NK-92 treated with Interleukin-12 subunit alpha and Interleukin-12 subunit beta, amount 100 ng/mL, for 24 hours (cell line): ENCODE results near the gene PNPLA7.
"Not testable (repeated sequence)": the region's sequence is repeated elsewhere in the genome, so short reads cannot be mapped to it uniquely, and the experiment has no call there.

Experiments
- DNase-seq: peaks from one replicate; lab custom pipeline; 2025; lab: John Stamatoyannopoulos, UW

Gene PNPLA7

GRCh38 chr9:137575364-137575715, 25.1 kb upstream of the PNPLA7 start:
- no peak for DNase-seq

GRCh38 chr9:137574192-137574591, 24.0 kb upstream of the PNPLA7 start:
- no peak for DNase-seq

- no peak for DNase-seq
These were observed 20.4 kb upstream of the PNPLA7 start for GRCh38 chr9:137570566-137570965.

DNA sequence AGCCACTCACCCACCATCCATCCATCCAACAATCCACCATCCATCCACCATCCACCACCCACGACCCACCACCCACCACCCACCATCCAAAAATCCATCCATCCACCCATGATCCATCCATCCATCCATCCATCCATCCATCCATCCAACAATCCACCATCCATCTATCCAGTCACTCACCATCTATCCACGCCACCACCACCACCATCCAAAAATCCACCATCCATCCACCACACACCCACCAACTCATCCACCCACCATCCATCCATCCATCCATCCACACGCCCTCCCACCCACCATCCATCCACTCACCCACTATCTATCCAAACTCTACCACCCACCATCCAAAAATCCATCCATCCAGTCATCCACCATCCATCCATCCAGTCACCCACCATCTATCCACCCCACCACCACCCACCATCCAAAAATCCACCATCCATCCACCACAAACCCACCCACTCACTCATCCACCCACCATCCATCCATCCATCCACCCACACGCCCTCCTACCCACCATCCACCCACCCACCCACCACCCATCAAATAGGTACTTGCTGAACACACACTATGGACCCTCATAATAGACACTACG, 19.5 kb upstream of the PNPLA7 start:
- no peak for DNase-seq

GRCh38 chr9:137568445-137568844, 18.2 kb upstream of the PNPLA7 start:
- not testable (repeated sequence) for DNase-seq

- DNase-seq: no peak
These were observed 14.7 kb upstream of the PNPLA7 start for GRCh38 chr9:137564817-137565411.

DNA sequence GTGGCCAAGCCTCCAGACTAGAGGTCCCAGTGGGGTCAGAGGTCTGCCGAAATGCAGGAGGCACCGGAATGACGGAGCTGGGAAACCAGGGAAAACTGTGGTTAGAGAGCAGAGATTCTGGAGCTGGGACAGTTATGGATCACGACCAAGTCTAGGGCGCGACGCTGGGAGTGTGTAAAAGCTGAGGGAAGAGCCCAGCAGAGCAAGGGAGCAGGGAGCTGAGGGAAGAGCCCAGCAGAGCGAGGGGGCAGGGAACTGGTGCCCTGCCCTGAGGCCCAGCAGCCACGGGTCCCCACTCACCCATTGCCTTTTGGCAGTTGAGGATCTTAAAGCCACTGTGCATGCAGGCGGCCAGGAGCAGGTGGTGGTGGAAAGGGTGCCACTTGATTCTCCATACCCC, 13.9 kb upstream of the PNPLA7 start:
- no peak for DNase-seq

GRCh38 chr9:137558127-137558526, 7.9 kb upstream of the PNPLA7 start:
- DNase-seq: no peak

DNA sequence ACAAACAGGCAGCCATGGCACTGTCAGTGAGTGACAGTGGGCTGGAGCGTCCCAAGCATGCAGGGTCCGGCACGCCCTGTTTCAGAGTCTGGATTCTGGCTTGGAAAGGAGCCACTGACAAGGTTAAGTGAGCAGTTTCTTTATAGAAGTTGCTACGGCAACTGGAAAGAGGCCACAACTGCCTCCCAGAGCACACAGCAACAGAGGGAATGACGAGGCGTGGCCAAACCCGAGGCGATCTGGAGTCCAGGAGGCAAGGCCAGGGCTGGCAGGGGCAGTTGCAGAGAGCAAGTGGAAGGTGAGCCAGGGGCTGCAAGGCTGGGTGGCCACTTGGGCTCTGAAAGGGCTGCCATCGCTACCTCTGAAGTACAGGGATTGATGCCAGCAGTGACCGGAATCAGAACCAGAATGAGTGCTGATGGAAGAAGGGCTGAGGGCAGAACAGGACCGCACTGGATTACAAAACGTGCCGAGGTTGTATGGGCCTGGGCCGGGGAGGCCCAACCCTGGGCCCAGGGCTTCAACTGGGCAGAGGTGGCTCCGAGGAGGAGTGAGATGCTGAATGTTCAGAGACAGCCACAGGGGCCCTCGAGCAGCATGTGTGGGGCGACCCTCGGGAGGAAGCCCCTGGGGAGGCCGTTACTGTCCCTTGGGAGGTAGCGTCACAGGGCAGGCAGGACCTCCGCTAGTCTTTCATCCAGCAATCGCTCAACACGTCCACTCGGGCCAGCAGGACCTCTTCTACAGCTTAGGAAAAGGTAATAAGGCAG, 6.1 kb upstream of the PNPLA7 start:
- no peak for DNase-seq

DNA sequence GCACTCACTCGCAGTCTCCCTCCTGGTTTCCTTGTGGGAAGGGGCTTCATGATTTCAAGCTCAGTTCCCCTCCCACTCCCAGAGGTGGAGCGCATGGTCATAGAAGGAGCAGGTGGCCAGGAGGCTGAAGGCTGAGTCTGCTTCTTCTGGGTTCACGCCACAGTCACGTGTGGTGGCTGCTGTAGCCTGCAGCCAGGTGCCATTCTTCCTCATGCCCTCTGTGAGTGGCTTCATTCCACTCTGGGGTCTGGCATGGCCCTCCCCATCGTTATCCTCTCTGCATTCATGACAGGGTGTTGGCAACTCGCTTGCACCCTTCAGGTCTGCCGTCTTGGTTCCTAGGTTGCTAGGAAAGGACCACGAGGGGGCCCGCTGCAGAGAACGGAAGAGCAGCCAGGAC, 5.0 kb upstream of the PNPLA7 start:
- DNase-seq: no peak

GRCh38 chr9:137554349-137554748, 4.1 kb upstream of the PNPLA7 start:
- no peak for DNase-seq

GRCh38 chr9:137553654-137554053, 3.5 kb upstream of the PNPLA7 start:
- not testable (repeated sequence) for DNase-seq

DNA sequence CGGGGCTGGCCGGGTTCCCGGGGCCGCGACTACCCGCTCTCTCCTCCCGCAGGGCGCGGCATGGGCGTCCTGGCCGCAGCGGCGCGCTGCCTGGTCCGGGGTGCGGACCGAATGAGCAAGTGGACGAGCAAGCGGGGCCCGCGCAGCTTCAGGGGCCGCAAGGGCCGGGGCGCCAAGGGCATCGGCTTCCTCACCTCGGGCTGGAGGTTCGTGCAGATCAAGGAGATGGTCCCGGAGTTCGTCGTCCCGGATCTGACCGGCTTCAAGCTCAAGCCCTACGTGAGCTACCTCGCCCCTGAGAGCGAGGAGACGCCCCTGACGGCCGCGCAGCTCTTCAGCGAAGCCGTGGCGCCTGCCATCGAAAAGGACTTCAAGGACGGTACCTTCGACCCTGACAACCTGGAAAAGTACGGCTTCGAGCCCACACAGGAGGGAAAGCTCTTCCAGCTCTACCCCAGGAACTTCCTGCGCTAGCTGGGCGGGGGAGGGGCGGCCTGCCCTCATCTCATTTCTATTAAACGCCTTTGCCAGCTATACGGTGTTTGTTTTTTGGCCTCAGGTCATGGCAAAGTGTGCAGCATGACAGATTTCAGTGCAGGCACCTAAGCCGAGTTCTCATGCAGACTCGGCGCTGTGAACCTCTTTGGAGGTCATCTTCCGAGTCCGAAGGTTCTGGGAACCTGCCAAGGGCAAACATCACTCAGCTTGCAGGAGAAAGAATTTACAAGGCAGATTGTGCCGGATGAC, 2.0 kb upstream of the PNPLA7 start:
- DNase-seq: no peak

GRCh38 chr9:137551264-137552021, 1.2 kb upstream of the PNPLA7 start, which contains the start of gene MRPL41:
Gene MRPL41, plus strand, starts transcription at chr9:137551879. Its CDS starts 203 bp downstream, at chr9:137552082.
- DNase-seq: peak; percentile 82

DNA sequence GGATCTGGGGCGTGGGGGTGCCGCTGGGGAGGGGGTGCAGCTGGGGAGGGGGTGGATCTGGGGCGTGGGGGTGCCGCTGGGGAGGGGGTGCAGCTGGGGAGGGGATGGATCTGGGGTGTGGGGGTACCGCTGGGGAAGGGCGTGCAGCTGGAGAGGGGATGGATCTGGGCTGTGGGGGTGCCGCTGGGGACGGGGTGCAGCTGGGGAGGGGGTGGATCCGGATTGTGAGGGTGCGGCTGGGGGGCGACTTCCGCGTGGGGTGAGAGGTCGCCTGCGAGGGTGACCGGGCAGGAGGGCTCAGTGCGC, 709 bp upstream of the PNPLA7 start:
- DNase-seq: not testable (repeated sequence)

DNA sequence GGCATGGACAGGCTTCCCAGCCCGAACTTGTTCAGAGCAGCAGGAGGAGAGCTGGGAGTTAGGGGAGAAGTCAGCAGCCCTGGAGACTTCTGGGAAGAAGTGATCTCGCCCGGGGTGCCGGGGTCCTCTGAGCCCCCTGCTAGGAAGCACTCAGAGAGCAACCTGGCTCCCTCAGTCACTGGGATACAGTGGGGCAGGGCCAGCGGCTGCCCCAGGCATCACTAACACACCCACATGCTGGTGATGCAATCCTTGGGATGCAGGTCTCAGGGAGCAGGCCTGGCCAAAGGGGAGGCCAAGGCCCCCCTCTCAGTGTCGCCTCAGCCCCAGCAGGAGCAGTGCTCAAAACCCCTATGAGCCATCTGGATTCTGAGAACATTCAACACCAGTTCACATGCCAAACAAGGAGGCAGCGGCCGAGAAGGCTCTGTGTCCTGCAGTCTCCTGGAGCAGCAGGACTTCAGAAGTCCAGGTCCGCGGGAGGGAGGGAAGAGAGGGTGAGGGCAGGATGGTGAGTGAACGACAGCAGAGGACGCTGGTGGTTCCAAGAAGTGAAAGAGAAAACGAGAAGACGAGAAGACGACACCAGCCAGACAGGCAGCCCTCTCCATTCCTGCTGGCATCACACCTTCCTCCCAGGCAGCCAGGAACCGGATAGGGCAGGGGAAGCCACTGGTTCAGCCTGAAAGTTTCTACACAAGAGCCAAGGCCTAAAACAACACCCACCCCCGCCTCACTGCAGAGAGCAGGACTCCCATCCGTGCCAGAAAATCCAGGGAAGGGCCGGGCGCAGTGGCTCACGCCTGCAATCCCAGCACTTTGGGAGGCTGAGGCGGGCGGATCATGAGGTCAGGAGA, 2.3 kb downstream of the PNPLA7 start:
- no peak for DNase-seq

DNA sequence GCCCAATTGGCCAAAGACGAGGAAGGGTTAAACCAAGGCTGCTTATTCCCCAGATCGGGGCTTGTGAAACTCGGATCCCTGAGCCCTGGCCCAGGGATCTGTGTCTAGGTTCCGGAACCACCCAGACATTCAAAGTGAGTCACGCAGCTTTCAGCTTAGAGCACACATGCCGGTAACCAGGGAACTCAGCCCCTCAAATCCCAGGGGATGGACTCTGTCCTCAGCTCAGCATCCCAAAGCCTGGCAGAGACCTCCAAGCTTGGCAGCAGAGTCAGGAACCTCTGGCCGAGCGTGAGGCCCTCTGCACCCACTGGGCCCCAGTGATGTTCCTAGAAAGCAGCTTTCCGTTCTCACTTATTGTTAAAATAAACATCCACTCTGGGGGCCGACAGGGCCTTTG, 5.1 kb downstream of the PNPLA7 start:
- no peak for DNase-seq

DNA sequence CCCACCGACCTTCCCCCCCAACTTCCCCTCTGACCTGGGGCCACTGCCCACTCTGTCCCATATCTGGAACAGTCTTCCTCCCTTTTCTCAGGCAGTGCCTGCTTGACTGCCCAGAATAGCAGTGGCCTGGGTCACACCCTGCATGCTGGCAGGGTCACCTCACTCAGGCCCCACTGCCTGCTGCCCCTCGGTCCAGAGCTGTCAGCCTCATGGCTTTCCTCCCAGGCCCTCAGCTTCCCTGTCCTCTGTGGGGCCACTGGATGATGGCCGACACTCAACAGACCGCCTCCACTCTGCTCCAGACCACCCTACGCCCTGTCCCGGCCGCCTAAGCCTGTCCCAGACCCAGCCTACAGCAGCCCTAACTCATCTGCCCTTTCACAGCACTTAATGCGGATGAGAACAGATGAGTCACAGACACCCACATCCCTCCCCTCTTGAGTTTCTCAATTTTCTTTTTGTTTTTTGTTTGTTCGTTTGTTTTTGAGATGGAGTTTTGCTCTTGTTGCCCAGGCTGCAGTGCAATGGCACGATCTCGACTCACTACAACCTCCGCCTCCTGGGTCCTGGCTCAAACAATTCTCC, 5.9 kb downstream of the PNPLA7 start:
- DNase-seq: no peak

DNA sequence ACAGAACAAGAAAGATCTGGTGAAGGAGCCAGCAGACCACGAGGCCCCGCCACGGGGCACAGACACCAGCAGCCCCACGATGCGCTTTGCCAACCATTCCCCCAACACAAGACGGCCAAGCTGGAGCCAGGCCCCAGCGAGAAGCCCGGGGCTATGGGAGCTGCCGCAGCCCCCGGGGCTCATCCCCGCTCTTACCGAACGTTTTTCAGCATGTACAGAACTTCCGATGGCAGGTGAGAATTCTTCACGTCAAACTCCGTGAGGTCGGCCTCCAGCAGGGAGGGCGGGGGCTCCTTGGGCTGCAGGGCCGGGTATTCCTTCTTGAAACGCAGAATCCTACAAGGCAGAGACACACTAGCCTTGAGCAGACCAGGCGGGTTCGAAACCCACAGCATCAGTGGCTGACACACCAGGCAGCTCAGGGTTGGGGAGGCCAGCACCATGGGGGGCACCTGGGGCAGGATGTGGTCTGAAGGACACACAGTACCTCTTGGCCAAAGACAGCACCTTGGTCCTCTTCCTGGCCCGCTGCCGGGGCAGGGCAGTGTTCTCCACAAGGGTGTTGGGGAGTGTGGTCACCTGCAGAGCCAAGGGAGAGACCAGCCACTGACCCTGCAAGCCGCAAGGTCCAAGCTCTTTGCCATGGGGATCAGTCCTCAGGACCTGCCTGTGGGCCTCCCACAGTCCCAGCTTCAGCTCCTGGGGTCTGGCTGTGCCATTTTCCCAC, 6.8 kb downstream of the PNPLA7 start:
- no peak for DNase-seq

- no peak for DNase-seq
These were observed 7.7 kb downstream of the PNPLA7 start for GRCh38 chr9:137542486-137542885.
